ENCODE data around the gene MAGEB1. TPM values are rescaled to one million over a fixed set of nuclear protein-coding genes. Genes with fewer than 3 reads are reported as not detected.

The MAGEB1 gene
- total and polyA plus RNA-seq, 5 donors: not detected

DNA sequence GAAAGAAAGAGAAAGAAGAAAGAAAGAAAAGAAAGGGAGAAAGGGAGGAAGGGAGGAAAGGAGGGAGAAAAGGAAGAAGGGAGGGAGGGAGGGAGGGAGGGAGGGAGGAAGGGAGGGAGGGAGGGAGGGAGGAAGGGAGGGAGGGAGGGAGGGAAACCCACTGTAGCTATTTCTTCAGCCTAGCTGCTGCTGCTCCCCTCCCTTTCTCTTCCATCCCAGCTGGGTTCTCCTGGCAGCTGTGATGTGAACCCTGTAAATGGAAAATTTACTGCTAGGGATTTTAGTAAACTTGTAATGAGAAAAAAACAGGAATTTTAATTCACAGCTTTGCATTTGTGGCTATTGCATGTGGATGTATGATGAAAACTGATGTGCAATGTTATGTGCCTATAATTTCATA, 54.3 kb downstream of the MAGEB1 start:
- H3K27me3 ChIP-seq (ENCODE audit: control insufficient read depth, insufficient read depth): no peaks in the 10 kb centered on the region
- ATAC-seq (no peak), DNase-seq (no peak)
- H3K4me3 ChIP-seq (ENCODE audit: low read length): no peak overlapping the region
- no peak overlapping the region for H3K27ac ChIP-seq (ENCODE audit: low read length)
- no peaks in the 10 kb centered on the region for H3K9me3 ChIP-seq (ENCODE audit: control insufficient read depth, low read length)
- intact Hi-C loops (cut with DNase I): no loop called here
- H3K4me1 ChIP-seq (ENCODE audit: control insufficient read depth, insufficient read depth, low read length): no peaks in the 10 kb centered on the region

Other genes starting within 250 kb of the MAGEB1 start
- not detected for gene MAGEB2, start 31.6 kb upstream of the MAGEB1 start, total RNA-seq
- gene MAGEB2, start 31.6 kb upstream of the MAGEB1 start, polyA plus RNA-seq: not detected
- gene MAGEB3, start 16.5 kb upstream of the MAGEB1 start, total RNA-seq: not detected
- not detected for gene MAGEB3, start 16.5 kb upstream of the MAGEB1 start, polyA plus RNA-seq
- not detected for gene MAGEB4, start 5.1 kb upstream of the MAGEB1 start, total RNA-seq
- gene MAGEB4, start 5.1 kb upstream of the MAGEB1 start, polyA plus RNA-seq: not detected
- not detected for gene NR0B1, start 62.2 kb downstream of the MAGEB1 start, total RNA-seq
- not detected for gene NR0B1, start 62.2 kb downstream of the MAGEB1 start, polyA plus RNA-seq

Measured in right cardiac atrium (tissue), 5 donors.